GM18951 (cell line): ENCODE measurements around the gene SELENOK.

ENCODE experiments used
- POLR2A ChIP-seq: IDR thresholded peaks from 4 replicates; pipeline ENCODE4 v1.6.1; 2011; ENCODE audit warnings: mild to moderate bottlenecking; ENCODE audit not compliant: insufficient read length, insufficient read depth; ENCODE audit errors: extremely low read depth
- in situ Hi-C: fragments of 300-500 bp; cut with MboI; formaldehyde crosslinking; loops from one replicate; pipeline ENCODE4 v1.12.0; 2022; ENCODE audit warnings: low sequenced_read_pairs, mixed read lengths, inconsistent platforms; ENCODE audit not compliant: unreplicated experiment

SELENOK gene

GRCh38 chr3:53843195-53844177, 48.2 kb downstream of the SELENOK start:
- in situ Hi-C loops: no loop called here
- TF ChIP-seq POLR2A: no peak

- in situ Hi-C loops: no loop called here
- no peak for TF ChIP-seq POLR2A
These were observed 49.0 kb downstream of the SELENOK start for GRCh38 chr3:53842436-53843194.

- TF ChIP-seq POLR2A: no peak
- in situ Hi-C loops: no loop called here
These were observed 50.4 kb downstream of the SELENOK start for GRCh38 chr3:53841296-53841695.

- in situ Hi-C loops: no loop called here
- no peak for TF ChIP-seq POLR2A
These were observed 54.3 kb downstream of the SELENOK start for GRCh38 chr3:53837331-53837730.

GRCh38 chr3:53836084-53836872, 55.4 kb downstream of the SELENOK start:
- in situ Hi-C loops: no loop called here
- no peak for TF ChIP-seq POLR2A

GRCh38 chr3:53835257-53835656, 56.4 kb downstream of the SELENOK start:
- TF ChIP-seq POLR2A: no peak
- in situ Hi-C loops: no loop called here

GRCh38 chr3:53834429-53835095, 57.1 kb downstream of the SELENOK start:
- no peak for TF ChIP-seq POLR2A
- in situ Hi-C loops: no loop called here
